HG02763 (cell line): ENCODE results near the gene GABRP.
"Not testable (repeated sequence)": the region's sequence is repeated elsewhere in the genome, so short reads cannot be mapped to it uniquely, and the experiment has no call there.

Source experiments
- ATAC-seq: cut with Tn5 transposase; IDR thresholded peaks from one replicate; pipeline ENCODE4 v1.9.1; 2021; ENCODE audit warnings: mild to moderate bottlenecking, moderate library complexity; ENCODE audit not compliant: unreplicated experiment

GABRP gene

DNA sequence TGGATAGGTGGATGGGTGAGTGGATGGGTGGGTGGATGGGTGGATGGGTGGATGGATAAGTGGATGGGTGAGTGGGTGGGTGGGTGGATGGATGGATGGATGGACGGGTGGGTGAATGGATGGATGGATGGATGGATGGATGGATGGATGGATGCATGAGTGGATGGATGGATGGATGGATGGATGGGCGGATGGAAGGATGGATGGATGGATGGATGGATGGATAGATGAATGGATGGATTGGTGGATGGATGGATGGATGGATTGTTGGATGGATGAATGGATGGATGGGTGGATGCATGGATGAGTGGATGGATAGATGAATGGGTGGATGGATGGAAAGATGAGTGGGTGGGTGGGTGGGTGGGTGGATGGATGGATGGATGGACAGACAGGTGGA lies 29.0 kb upstream of the GABRP start:
- ATAC-seq = not testable (repeated sequence)

DNA sequence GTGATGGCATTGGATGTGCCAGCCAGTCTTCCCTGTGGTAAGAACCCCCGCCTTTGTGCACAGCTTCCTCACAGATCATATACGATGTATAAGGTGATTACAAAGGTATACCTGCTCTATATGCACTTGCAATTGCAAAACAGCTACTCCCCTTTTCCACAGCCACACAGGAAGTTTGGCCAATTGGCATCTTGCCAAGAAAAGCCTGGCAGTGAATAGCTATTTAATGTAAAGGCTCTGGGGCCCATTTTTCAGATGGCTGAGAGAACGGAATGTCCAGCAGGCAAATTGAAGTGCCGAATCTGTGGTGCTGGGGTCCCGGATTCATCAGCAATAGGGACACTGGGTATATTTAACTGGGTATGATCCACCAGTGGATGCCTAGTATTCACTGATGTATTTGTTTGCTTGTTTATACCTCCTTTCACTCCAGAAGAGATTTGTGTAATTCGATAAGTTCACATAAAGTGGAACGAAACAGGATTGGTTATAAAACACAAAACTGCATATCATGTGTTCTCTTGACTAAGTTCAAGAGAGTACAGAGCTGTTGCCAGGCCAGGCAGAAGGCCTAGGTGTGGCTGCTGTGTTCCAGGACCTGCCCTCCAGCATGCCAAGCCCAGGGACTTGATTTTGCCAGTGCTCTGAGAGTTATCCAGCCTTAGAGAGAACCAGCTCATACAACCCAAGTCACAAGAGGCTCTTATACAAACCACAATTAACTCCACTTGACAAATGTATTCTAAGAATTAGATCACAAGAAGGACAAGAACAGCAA lies 27.7 kb upstream of the GABRP start:
- no peak for ATAC-seq

DNA sequence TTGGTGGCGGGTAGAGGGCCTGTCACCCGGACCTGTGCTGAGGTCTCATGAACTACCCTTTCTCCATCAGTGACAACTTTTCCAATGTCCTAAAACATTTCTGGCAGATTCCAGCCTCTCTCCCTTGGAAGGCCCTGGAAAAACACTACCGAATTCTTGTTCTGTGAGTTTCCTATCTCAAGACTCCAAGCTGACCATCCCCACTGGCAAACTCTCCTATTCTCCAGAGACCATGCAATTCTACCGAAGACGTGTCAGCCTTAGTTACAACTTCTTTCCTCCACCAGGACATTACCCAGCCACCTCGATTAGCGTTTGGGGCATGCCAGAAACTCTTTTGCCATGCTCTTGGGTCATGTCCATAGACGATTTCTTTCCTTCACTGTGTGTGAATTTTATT lies 26.8 kb upstream of the GABRP start:
- no peak for ATAC-seq

DNA sequence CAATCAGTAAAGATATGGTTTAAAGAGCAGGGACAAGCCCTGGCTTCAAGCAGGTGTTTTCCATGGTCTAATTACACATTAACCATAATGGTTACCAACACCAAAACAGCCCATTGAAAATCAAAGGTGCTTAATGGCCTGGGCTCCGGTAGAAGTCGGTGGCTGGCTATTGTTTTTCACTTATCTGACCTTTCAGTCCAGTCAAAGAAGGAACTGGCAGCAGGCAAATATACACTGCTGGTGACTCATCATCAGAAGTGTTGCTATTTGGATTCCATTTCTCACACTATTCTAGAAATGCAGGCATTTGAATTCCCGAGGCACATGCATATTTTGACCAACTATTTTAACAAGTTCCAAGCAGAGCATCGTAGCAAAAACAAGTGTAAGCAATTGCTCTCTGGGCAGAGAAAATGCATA lies 26.3 kb upstream of the GABRP start:
- ATAC-seq = peak; percentile 82

DNA sequence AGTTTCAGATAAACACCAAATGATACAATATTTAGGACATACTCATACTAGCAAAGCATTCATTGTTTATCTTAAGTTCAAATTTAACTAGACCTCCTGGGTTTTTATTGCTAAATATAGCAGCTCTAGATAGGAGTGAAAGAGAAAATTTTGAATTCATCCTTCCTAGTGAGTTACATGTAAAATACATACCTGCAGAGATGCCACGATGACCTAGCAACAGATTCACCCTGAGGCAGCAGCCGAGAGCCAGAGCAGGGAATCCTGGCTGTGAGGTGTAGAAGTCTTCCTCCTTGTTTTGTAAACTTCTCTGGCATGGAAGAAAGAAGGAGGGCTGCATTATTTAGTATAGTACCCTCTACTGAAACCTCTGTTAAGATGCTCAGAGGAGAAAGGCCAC lies 25.9 kb upstream of the GABRP start:
- ATAC-seq = no peak

DNA sequence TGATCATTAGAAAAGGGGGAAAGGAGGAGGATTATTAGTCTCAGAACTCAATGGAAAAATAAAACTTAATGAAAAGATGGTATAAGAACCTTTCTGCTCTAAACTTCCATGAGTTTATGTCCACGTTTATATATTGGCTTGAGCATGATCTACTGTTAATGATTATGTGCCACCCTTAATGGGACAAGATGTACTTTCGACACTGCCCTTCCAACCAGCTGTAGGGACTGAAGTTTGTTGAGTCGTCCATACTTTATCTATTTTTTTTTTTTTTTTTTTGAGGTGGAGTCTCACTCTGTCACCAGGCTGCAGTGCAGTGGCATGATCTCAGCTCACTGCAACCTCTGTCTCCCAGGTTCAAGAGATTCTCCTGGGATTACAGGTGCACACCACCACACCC lies 25.0 kb upstream of the GABRP start:
- ATAC-seq = no peak

DNA sequence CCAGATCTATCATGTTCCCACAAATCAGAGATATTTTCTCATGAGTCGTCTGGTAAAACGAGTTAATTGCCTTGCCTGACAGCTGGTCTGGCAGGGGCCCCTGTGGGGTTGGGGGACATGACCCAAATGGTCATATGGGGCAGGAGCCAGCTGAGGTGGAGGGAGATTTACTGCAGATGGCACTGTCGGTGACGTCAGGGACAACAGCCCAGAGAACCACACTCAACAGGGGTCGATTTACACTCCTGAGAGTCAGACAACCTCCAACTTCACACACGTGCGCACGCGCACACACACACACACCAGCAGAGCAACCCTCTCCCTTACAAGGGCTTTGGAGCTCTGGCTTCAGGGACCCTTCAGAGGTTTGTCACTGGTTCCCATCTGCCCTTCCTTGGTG lies 23.4 kb upstream of the GABRP start:
- no peak for ATAC-seq

DNA sequence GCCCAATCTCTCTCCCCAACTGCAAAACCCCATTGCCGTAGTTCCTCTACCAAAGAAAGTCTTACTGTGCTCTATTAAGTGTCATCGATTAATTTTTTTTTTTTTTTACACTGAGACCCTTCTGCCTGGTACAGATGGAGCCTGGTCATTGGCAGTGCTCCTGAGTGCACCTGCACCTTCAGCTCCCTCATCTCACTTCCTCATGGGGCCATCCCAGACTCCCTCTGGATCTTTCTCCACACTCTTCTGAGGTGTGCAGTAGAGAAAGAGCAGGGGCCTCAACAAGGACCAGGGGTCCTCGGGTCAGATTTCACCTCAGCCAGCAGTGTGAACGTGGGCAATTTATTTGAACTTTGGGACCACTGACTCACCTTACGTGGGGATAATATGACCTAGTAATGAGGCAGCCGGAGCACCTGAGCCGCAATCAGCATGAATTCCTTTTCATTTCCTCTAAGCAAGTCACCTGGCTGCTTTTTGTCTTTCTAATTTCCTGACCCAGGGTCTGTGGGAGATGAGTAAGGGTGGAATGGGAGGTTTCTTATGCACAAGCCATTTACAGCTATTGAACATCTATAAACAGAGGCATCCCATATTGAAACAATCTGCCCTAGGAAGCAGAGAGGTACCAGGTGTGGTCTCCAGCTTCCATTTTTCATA lies 22.3 kb upstream of the GABRP start:
- no peak for ATAC-seq

DNA sequence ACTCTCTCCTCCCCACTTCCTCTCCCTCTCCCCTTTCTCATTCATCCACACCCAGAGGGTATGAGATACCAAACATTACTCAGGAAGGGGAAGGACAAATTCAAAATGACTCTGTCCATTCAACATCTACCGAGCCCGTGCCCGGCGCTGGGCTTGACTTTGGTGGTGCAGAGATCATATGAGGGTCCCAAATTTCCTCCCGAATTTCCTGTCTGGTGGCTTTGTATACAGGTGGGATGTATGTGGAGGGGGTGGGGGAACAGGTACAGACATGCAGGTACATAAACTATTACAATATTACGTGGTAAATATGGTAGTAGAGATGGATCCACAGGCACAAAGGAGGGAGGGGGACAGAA lies 21.8 kb upstream of the GABRP start:
- no peak for ATAC-seq

DNA sequence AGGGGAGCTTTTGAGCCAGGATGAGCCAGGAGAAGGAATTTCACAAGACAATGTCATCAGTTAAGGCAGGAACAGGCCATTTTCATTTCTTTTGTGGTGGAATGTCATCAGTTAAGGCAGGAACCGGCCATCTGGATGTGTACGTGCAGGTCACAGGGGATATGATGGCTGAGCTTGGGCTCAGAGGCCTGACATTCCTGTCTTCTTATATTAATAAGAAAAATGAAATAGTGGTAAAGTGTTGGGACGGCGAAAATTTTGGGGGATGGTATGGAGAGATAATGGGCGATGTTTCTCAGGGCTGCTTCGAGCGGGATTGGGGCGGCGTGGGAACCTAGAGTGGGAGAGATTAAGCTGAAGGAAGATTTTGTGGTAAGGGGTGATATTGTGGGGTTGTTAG lies 21.2 kb upstream of the GABRP start:
- ATAC-seq = not testable (repeated sequence)

DNA sequence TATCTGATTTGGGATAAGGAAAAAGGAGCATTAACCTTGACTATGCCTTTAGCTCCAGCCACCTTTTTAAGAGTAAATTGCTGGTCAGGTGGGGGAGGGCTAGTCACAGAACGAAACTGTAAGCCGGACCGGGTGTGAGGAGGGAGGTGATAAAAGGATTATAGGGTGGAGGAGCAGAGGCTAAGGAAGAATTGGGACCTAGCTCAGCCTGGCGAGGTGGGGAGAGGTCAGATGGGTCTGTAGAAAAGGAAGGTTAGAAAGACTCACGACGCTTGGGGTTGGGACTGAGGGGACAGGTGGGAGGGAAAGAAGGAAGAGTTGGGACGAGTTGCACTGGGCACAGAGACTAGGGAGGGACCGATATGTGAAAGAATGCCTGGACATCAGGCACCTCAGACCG lies 17.7 kb upstream of the GABRP start:
- ATAC-seq = not testable (repeated sequence)

DNA sequence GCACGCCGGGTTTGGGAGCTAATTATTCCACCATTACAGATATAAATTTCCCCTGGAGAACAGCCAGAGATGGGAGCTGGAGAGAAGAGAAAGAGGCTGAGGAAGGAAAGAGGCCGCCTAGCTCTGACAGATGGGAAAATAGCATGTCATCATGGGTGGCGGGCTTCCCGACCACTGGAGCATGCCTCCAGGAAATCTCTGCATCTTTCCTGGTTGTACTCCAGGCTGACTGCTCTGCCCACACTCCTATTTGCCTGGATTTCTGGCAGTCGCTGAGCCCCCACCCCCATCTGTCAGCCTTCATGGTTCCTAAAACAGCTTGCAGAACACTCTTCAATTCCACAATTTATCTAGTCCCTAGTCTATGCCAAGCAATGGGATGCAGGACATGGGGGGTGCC lies 14.3 kb upstream of the GABRP start:
- no peak for ATAC-seq

DNA sequence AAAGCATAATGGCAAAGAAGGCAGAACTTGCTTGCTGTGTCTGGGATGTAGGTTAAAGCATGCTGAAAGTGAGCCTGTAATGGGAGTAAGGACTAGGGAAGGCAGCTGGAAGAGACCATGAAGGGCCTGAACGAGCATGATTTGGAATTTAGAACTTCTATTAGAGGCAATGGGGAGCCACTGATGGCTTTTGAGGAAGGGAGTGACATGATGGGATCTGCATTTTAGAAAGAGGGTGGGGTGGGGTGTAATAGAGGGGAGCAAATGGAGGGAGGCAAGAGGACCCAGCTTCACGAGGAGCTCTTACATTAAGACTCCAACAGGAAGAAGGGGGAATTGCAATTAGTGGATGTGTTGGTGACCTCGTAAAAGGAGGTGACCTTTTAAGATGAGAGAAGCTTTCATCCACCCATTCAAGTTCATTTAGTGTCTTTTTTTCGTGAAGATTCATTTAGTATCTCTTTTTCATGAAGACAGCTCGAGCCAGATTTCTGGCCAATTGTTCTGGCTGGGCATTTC lies 13.6 kb upstream of the GABRP start:
- no peak for ATAC-seq

DNA sequence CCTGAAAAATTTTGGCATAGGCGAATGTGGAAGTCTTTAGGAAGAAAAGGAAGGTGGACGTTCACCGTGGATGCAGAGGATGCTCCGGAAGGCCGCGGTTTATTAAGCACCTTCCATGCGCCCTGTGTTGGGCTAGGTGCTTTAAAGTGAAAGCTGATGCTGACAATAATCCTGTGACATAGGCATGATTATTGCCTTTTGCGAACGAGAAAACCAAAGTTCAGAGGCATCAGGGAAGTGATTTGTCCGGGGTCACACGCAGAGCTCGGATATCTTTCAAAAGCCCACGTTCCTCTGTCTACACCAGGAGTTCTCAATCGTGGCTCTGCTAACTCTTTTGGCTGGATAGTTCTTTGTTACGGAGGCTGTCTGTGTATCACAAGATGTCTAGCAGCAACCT lies 12.0 kb upstream of the GABRP start:
- ATAC-seq = no peak

DNA sequence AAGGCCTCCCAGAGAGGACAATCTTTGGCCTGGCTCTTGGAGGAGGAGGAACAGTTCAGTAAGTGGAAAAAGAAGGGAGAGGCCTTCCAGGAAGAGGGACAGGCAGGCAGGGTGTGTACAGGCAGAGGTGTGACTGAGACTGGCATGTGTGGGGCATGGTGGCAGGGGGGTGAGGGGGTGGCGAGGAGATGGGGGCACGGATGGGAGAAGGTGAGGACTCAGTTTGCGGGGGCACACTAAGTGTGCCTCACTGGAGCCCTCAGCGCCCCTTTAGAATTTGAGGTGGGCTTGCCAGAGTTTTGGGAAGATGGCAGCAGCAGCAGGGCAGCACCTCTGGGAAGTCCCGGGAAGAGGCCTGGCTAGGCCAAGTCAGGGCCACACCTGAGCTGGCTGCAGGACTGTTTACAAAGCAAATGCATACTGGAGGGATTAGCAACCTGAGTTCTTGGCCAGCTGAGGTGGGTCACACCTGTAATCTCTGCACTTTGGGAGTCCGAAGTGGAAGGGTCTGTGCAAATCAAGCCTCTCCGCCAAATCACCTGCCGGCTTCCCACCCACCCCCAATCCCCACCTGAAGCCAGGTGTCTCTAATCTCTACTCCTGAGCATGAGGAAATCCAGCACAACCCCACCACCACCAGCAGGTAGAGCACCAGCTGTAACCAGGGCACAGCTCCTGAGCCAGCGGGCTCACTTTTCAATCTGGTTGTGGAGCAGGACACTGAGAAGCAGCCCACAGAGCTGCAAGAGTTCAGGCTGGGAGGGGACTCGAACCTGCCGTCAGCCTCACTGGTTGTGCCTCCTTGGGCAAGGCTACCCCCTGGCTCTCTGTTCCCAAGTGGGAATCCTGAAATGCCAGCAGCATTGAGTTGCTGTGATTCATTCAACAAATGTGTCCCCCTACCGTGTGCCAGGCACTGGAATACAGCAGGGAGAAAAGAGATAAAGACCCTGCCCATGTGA lies 10.2 kb upstream of the GABRP start:
- ATAC-seq = no peak

DNA sequence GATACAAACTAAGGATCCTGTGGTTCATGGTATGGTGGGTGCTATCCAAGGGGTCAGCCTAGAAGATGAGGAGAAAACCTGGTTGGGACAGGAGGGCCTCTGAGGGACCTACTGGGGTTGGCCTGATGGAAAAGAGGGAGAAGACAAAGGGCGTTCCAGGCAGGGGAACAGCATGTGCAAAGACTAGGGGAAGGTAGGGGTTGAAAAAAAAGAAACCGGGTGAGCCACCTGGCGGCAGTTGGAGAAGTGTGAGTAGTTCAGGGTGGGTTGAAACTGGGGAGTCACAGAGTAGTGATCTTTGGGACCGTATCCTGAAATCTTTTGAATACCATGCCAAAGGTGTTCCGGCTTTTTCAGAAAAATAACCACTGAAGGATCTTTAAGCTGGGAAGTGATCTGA lies 8.7 kb upstream of the GABRP start:
- ATAC-seq = no peak

DNA sequence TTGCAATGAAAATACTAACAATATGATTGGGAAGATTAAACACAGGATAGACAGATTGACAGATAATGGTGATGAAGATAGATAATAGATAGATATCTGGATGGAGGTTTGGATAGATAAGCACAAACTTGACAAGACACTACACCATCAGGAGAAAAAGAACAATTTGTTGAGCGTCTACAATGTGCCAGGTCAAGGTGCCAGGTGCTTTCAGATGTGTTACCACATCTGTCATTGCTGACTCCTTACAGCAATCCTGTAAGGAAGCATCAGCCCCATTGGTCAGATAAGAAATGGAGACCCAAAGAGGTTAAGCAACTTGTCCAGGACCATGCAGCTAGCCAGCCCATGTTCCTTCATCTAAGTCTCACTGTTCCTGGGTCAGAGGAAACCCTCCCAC lies 1.6 kb upstream of the GABRP start:
- ATAC-seq = no peak

DNA sequence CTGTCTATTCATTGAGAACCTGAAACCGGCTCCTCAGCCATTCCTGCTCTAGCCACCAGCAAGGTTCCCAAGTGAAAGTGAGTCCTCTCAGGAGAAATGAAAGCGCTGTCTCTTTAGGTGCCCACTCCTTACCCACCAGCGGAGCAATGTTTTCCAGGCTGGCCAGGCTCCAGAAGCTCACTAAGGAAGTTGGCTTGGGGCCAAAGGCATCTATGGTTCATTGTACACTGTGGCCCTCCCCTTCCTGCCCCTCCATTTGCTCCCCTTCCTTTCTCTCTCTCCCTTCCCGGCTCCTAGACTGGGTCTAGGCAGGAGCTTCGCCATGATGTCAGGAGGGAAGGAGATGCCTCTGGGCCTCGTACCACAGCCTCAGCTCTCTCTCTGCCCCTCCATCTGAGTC lies 1.1 kb upstream of the GABRP start:
- no peak for ATAC-seq

DNA sequence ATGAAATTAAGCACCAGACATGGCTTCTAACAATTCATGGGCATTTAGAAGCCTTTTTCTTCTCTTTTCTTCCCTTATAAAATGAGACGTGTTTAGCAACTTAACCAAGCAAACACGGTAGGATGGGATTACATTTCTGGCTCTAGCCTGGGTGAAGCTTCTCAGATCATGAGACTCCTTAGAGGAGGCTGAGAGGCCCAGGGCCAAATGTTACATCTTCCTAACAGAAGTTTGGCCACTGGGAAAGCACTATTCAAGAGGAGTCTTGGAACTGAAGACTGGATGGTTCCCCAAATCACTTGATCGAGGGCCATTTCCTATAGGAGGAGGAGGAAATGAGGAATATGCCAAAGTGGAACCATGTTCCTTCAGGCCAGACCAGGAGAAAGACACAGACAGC lies 1.9 kb downstream of the GABRP start:
- ATAC-seq = no peak

DNA sequence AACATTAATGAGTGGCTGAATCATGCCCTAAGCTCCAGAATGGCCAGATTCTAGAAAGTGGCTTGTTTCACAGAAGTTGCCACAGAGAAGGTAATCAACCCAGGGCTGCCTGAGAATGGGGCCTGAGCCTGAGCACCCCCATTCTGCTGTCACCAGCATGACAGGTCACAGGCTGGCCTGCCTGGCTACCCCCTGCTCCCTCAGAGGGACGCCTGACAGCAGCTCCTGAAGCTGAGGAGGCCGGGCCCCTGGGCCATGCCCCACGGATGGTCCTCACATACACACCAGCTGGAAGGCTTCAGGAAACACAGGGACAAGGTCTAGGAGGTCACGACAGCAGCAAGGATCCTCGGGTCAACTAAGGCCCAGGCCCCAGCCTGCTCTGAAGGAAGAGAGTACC lies 3.7 kb downstream of the GABRP start:
- ATAC-seq = no peak

DNA sequence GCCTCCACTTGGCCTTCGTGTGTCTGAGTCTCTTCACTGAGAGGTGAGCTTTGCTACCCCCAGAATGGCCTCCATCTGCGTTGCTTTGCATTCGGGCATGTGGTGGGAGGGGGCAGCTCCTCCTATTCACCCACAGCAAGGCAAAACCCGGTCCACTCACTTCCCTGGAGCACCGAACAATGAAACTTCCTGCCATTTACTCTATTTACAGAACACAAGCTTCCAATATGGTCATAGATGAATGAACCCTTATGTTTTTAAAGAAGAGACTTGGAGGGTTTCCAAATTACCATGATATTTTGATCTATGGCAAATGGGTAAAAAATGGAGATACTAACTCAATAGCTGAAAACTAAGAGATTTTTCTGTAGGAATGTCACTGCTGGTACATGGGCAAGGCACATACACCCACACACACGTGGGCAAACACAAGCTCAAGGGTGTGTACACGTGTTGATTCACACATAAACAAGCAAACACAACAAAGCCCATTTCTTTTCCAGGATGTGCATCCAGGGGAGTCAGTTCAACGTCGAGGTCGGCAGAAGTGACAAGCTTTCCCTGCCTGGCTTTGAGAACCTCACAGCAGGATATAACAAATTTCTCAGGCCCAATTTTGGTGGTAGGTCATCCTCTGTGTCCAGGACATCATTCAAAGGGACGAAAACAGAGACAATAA lies 5.2 kb downstream of the GABRP start:
- ATAC-seq = no peak
